ENCODE data around the gene NPS. TPM values are rescaled to one million over a fixed set of nuclear protein-coding genes. Genes with fewer than 3 reads are reported as not detected.

Gene NPS
- polyA plus RNA-seq, 2 of the 4 experiments (the other 2 are of a cell fraction), result not detected

DNA sequence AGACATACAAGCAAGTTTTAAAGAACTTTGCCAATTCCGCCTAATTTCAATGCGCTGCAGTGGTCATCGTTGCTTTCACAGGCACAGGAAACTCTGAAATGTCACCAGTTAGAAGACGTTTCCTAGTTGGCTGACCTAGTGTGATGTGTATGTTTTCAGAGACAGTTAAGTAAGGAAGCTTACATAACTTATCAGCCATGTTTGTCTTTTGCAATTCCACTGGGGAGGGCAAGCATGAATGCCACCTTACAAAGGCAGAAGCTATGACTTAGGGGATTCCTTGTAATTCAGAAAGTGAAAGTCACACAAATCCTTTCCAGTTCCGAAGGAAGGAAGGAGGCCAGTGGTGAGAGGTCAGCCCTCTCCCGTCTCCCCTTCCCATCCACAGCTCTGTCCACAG is 15.0 kb upstream of the NPS start:
- POLR2A ChIA-PET, result no interaction called here
- CTCF ChIA-PET, result interaction anchor here (0.9 kb wide), 1 partner anchor 31 kb away, joined by 3 read pairs; no protein-coding TSS in a partner anchor
- DNase-seq (ENCODE audit: low read depth in 1 of 2, low spot score in 1 of 2) (no peak), ATAC-seq (no peak), FAIRE-seq (no peak)
- no peaks in the 10 kb centered on the region for H3K4me1 ChIP-seq
- WGBS (ENCODE audit: missing lambda C conversion rate), result 46% methylated on average over 6 of the region's 6 CpGs
- no peak overlapping the region for H3K4me2 ChIP-seq
- TF ChIP-seq ESRRA (IDR thresholded peaks at IDR 0.05; ENCODE audit: borderline replicate concordance, low read length) (no peak), SMC3 (IDR thresholded peaks at IDR 0.05) (no peak), TFCP2L1 (CRISPR knock-in tag; IDR thresholded peaks at IDR 0.05) (no peak), RFX5 (IDR thresholded peaks at IDR 0.05) (no peak), ZNF302 (CRISPR knock-in tag; IDR thresholded peaks at IDR 0.05) (no peak), CHD2 (IDR thresholded peaks at IDR 0.05; ENCODE audit: low read length, partially characterized antibody) (no peak), MYC (IDR thresholded peaks at IDR 0.05; ENCODE audit: borderline replicate concordance, low read length) (no peak), FOSL2 (IDR thresholded peaks at IDR 0.05) (no peak), FOSL2 (CRISPR knock-in tag; IDR thresholded peaks at IDR 0.05) (no peak), BHLHE40 (IDR thresholded peaks at IDR 0.05; ENCODE audit: low read depth, low read length) (no peak)
- H3K27ac ChIP-seq, result no peak overlapping the region
- H3K4me3 ChIP-seq, result no peak overlapping the region
- H3K9me3 ChIP-seq, result no peaks in the 10 kb centered on the region

DNA sequence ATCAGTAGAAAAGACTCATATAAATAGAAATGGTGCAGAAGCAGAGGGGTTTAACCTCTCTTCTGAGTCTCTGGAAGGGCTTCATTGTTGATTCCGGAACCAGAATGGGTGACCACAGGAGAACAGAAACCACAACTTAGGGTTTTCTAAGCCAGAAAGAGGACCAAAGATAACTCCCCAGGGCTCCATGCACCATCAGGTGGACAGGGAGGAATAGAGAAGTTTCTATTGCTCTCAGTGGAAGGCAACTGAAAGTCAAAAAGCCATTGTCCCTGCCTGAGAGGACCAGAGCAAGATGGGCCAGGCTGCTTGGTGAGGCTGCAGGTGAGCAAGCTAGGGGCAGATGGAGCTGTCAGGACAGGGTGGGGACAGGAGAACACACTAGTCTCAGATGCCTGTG is 14.6 kb upstream of the NPS start:
- WGBS (ENCODE audit: missing lambda C conversion rate), result 83% methylated on average over 1 of the region's 1 CpG
- Histone ChIP-seq H3K4me3 (no peak overlapping the region), H3K27ac (no peak overlapping the region), H3K4me2 (no peak overlapping the region), H3K9me3 (no peaks in the 10 kb centered on the region), H3K4me1 (no peaks in the 10 kb centered on the region)
- ATAC-seq (no peak), FAIRE-seq (no peak), DNase-seq (ENCODE audit: low read depth in 1 of 2, low spot score in 1 of 2) (no peak)
- no peak for TF ChIP-seq JUN (IDR thresholded peaks at IDR 0.05)
- no peak for TF ChIP-seq BHLHE40 (IDR thresholded peaks at IDR 0.05; ENCODE audit: low read depth, low read length)
- TF ChIP-seq, protein P1, sequence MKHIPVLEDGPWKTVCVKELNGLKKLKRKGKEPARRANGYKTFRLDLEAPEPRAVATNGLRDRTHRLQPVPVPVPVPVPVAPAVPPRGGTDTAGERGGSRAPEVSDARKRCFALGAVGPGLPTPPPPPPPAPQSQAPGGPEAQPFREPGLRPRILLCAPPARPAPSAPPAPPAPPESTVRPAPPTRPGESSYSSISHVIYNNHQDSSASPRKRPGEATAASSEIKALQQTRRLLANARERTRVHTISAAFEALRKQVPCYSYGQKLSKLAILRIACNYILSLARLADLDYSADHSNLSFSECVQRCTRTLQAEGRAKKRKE (CRISPR knock-in tag; IDR thresholded peaks at IDR 0.05; ENCODE audit: low read depth), result no peak
- TF ChIP-seq RAD21 (conservative IDR thresholded peaks at IDR 0.05 in 1 of 2, IDR thresholded peaks at IDR 0.05 in 1 of 2), result no peak
- TF ChIP-seq EHMT2 (IDR thresholded peaks at IDR 0.05; ENCODE audit: low read depth), result no peak
- TF ChIP-seq, protein P2, sequence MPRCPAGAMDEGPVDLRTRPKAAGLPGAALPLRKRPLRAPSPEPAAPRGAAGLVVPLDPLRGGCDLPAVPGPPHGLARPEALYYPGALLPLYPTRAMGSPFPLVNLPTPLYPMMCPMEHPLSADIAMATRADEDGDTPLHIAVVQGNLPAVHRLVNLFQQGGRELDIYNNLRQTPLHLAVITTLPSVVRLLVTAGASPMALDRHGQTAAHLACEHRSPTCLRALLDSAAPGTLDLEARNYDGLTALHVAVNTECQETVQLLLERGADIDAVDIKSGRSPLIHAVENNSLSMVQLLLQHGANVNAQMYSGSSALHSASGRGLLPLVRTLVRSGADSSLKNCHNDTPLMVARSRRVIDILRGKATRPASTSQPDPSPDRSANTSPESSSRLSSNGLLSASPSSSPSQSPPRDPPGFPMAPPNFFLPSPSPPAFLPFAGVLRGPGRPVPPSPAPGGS (IDR thresholded peaks at IDR 0.05), result no peak
- TF ChIP-seq MAZ (IDR thresholded peaks at IDR 0.05; ENCODE audit: borderline replicate concordance, low read depth, low read length), result no peak
- TF ChIP-seq, protein P3, sequence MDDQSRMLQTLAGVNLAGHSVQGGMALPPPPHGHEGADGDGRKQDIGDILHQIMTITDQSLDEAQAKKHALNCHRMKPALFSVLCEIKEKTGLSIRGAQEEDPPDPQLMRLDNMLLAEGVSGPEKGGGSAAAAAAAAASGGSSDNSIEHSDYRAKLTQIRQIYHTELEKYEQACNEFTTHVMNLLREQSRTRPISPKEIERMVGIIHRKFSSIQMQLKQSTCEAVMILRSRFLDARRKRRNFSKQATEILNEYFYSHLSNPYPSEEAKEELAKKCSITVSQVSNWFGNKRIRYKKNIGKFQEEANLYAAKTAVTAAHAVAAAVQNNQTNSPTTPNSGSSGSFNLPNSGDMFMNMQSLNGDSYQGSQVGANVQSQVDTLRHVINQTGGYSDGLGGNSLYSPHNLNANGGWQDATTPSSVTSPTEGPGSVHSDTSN (IDR thresholded peaks at IDR 0.05), result no peak
- no peak for TF ChIP-seq POLR2A (IDR thresholded peaks at IDR 0.05; ENCODE audit: low read length)
- no peak for TF ChIP-seq FOSL2 (IDR thresholded peaks at IDR 0.05)
- no peak for TF ChIP-seq FOSL2 (CRISPR knock-in tag; IDR thresholded peaks at IDR 0.05)
- TF ChIP-seq, protein P4, sequence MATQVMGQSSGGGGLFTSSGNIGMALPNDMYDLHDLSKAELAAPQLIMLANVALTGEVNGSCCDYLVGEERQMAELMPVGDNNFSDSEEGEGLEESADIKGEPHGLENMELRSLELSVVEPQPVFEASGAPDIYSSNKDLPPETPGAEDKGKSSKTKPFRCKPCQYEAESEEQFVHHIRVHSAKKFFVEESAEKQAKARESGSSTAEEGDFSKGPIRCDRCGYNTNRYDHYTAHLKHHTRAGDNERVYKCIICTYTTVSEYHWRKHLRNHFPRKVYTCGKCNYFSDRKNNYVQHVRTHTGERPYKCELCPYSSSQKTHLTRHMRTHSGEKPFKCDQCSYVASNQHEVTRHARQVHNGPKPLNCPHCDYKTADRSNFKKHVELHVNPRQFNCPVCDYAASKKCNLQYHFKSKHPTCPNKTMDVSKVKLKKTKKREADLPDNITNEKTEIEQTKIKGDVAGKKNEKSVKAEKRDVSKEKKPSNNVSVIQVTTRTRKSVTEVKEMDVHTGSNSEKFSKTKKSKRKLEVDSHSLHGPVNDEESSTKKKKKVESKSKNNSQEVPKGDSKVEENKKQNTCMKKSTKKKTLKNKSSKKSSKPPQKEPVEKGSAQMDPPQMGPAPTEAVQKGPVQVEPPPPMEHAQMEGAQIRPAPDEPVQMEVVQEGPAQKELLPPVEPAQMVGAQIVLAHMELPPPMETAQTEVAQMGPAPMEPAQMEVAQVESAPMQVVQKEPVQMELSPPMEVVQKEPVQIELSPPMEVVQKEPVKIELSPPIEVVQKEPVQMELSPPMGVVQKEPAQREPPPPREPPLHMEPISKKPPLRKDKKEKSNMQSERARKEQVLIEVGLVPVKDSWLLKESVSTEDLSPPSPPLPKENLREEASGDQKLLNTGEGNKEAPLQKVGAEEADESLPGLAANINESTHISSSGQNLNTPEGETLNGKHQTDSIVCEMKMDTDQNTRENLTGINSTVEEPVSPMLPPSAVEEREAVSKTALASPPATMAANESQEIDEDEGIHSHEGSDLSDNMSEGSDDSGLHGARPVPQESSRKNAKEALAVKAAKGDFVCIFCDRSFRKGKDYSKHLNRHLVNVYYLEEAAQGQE (IDR thresholded peaks at IDR 0.05), result no peak
- TF ChIP-seq POLR2AphosphoS2 (conservative IDR thresholded peaks at IDR 0.05; ENCODE audit: low read length), result no peak
- no peak for TF ChIP-seq NFE2L2 (conservative IDR thresholded peaks at IDR 0.05; ENCODE audit: low read length)
- TF ChIP-seq, protein P5, sequence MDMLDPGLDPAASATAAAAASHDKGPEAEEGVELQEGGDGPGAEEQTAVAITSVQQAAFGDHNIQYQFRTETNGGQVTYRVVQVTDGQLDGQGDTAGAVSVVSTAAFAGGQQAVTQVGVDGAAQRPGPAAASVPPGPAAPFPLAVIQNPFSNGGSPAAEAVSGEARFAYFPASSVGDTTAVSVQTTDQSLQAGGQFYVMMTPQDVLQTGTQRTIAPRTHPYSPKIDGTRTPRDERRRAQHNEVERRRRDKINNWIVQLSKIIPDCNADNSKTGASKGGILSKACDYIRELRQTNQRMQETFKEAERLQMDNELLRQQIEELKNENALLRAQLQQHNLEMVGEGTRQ (IDR thresholded peaks at IDR 0.05), result no peak
- TF ChIP-seq CBX2 (IDR thresholded peaks at IDR 0.05; ENCODE audit: borderline replicate concordance, low read depth), result no peak
- TF ChIP-seq KDM1A (IDR thresholded peaks at IDR 0.05; ENCODE audit: low read depth), result no peak
- no peak for TF ChIP-seq MAFK (IDR thresholded peaks at IDR 0.05; ENCODE audit: partially characterized antibody)
- TF ChIP-seq SREBF2 (IDR thresholded peaks at IDR 0.05), result no peak
- no peak for TF ChIP-seq RNF2 (IDR thresholded peaks at IDR 0.05; ENCODE audit: borderline replicate concordance, low read depth)
- no peak for TF ChIP-seq HOXA7 (CRISPR knock-in tag; IDR thresholded peaks at IDR 0.05)
- ChIA-PET POLR2A (no interaction called here), CTCF (interaction anchor here (0.9 kb wide), 1 partner anchor 30 kb away, joined by 3 read pairs; no protein-coding TSS in a partner anchor)

Measured in A549 (cell line).